ENCODE measurements around the gene RIBC1.
"Not testable (repeated sequence)": the region's sequence is repeated elsewhere in the genome, so short reads cannot be mapped to it uniquely, and the experiment has no call there.

The RIBC1 gene

GRCh38 chrX:53422861-53423306 lies at the start of gene RIBC1:
RIBC1 (plus strand) TSS chrX:53422873; CDS start chrX:53426277, 3,404 bp downstream.
- DNase-seq (ENCODE audit: low read depth): no peak

DNA sequence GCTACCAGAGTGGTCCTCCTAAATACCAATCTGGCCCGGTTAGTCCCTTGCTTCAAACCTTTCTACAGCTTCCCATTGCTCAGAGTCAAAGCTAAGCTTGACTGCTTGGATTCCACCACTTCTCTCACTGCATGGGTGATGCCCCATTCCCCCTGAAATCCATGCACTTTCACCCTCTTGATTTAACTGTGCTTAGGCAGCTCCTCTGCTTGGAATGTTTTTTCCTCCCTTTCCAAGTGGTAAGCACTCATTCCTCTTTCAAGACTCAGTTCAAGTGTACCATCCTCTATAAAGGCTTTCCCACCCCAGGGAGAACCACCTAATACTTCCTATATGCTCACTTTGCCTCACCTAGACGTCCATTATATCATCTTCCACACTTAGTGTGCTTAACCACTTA lies 49.4 kb upstream of the RIBC1 start:
- DNase-seq (ENCODE audit: low read depth): no peak

GRCh38 chrX:53374222-53374820 lies 48.4 kb upstream of the RIBC1 start:
- DNase-seq (ENCODE audit: low read depth): peak; percentile 21

GRCh38 chrX:53374923-53375322 lies 47.8 kb upstream of the RIBC1 start:
- no peak for DNase-seq (ENCODE audit: low read depth)

- no peak for DNase-seq (ENCODE audit: low read depth)
These were observed 45.8 kb upstream of the RIBC1 start for GRCh38 chrX:53376888-53377287.

GRCh38 chrX:53377464-53377863 lies 45.2 kb upstream of the RIBC1 start:
- DNase-seq (ENCODE audit: low read depth): no peak

GRCh38 chrX:53379008-53379710 lies 43.5 kb upstream of the RIBC1 start:
- no peak for DNase-seq (ENCODE audit: low read depth)

GRCh38 chrX:53379747-53380146 lies 42.9 kb upstream of the RIBC1 start:
- no peak for DNase-seq (ENCODE audit: low read depth)

DNA sequence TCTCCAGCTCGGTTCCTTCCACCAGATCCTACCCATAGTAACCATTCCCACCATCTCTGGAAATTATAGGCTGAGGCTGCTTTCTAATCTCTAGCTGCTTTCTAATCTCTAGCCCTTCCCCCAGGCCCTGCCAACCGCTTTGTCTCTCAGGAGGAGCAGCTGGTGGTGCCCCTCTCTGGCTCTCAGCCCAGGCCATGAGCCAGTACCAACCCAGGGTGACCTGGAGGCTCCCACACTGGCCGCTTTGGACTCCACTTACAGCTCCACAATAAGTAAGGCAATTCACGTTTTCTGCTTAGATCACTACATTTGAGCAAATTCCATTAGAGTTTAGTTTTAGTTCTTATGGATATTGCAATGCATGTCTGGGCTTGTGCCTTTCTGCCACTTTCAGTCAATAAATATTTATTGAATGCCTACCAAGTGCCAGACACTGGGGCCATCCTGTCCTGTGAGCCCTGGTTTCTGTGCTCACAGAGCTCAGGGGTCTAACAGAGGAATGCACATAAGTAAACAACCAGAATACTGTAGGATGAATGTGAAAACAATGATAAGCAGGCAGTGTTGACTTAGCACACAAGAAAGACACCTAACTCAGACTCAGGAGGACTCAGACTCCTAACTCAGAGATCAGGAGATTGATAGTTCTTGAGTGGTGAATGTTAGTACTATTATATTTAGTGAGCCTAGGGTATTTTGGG lies 39.1 kb upstream of the RIBC1 start:
- DNase-seq (ENCODE audit: low read depth): peak; percentile 1

GRCh38 chrX:53395605-53396298 lies 26.9 kb upstream of the RIBC1 start:
- no peak for DNase-seq (ENCODE audit: low read depth)

DNA sequence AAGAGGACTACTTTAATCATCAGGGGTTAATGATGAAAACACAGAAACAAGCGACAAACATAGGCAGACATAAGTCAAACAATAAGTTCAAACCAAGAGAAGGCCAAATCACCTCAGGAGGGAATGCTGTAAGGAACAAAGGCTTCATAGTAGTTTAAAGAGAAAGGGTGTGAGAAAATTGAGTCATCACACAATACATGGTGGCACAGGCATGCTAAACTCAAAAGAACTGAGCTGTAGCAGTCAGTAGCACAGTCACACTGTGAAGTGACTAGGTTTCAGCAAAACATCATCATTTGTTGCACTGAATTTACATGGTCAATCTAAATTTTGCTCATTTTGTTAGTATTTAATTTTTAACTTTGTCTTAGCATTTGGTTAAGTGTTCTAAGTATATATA lies 24.5 kb upstream of the RIBC1 start:
- no peak for DNase-seq (ENCODE audit: low read depth)

- no peak for DNase-seq (ENCODE audit: low read depth)
These were observed 19.1 kb upstream of the RIBC1 start for GRCh38 chrX:53403535-53403934.

GRCh38 chrX:53412446-53412845 lies 10.2 kb upstream of the RIBC1 start:
- DNase-seq (ENCODE audit: low read depth): no peak

DNA sequence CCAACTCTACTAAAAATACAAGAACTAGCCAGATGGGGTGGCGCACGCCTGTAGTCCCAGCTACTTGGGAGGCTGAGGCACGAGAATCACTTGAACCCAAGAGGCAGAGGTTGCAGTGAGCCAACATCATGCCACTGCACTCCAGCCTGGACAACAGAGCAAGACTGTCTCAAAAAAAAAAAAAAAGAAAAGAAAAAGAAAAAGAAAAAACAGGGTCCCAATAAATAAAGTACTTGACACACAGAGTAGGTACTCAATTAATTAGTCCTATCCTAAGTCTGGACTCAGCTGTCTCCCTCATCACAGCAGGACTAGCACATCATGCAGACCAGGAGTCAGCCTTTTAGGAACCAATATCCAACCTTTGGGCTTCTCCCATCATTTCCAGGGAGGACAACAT lies 2.3 kb upstream of the RIBC1 start:
- DNase-seq (ENCODE audit: low read depth): not testable (repeated sequence)

- no peak for DNase-seq (ENCODE audit: low read depth)
These were observed 1.5 kb upstream of the RIBC1 start for GRCh38 chrX:53421125-53421524.

GRCh38 chrX:53421772-53422085 lies 944 bp upstream of the RIBC1 start:
- no peak for DNase-seq (ENCODE audit: low read depth)

GRCh38 chrX:53422086-53422860 lies 400 bp upstream of the RIBC1 start, which contains the start of gene SMC1A:
SMC1A (minus strand) TSS chrX:53422654; CDS start chrX:53422600, 54 bp downstream.
- peak; percentile 99 for DNase-seq (ENCODE audit: low read depth)

DNA sequence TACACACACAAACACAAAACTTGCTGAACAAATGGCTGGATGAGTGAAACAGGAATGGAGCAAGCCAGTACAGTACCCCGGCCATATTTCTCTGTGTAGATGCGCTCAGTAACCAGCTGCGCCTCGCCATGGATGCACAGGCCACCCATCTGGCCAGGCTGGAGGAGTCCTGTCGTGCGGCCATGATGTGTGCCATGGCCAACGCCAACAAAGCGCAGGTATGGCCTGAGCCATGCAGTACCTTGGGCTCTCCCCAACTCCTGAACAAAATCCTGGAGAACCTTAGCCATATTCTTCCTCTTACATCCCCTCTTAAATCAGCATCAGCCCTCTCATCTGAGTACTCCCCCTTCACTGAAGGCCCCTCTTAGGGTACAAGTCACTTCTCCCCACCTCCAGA lies 7.1 kb downstream of the RIBC1 start:
- DNase-seq (ENCODE audit: low read depth): no peak

GRCh38 chrX:53430231-53430630 lies 7.6 kb downstream of the RIBC1 start:
- DNase-seq (ENCODE audit: low read depth): no peak

GRCh38 chrX:53433651-53434639 lies 11.3 kb downstream of the RIBC1 start, which contains the start of gene HSD17B10:
HSD17B10 (minus strand) TSS chrX:53434370; CDS start chrX:53434345, 25 bp downstream.
- DNase-seq (ENCODE audit: low read depth): peak; percentile 80
